Neural progenitor cell (in vitro differentiated cells): ENCODE results near the gene CDK5. TPM values are rescaled to one million over a fixed set of nuclear protein-coding genes. Genes with fewer than 3 reads are reported as not detected.
A peak's percentile ranks its signal among the peaks of the same experiment; 100 is the strongest.

ENCODE experiments used
- DNase-seq: peaks from one replicate; pipeline ENCODE4 v3.0.0-alpha.2; 2016; ENCODE audit warnings: low spot score
- H2AFZ ChIP-seq: fragments of 200-600 bp; sonication (generic); replicated peaks from 2 replicates; pipeline ENCODE4 v1.6.1; 2016; ENCODE audit warnings: antibody characterized with exemption
- H3F3A ChIP-seq: fragments of 200-600 bp; sonication (generic); 2 replicates; pipeline ENCODE4 v1.6.1; 2016; ENCODE audit warnings: antibody characterized with exemption, low read depth
- H3K27ac ChIP-seq: fragments of 200-600 bp; sonication (generic); 2 replicates; pipeline ENCODE4 v1.5.1; 2016; ENCODE audit warnings: mild to moderate bottlenecking
- H3K27me3 ChIP-seq: fragments of 200-600 bp; sonication (generic); 2 replicates; pipeline ENCODE4 v1.6.1; 2016; ENCODE audit warnings: mild to moderate bottlenecking, moderate library complexity
- H3K36me3 ChIP-seq: fragments of 200-600 bp; sonication (generic); 2 replicates; pipeline ENCODE4 v1.5.1; 2016
- H3K4me1 ChIP-seq: fragments of 200-600 bp; sonication (generic); 2 replicates; pipeline ENCODE4 v1.6.1; 2016; ENCODE audit warnings: mixed run types
- H3K4me2 ChIP-seq: fragments of 200-600 bp; sonication (generic); 2 replicates; pipeline ENCODE4 v1.6.1; 2016
- H3K4me3 ChIP-seq: fragments of 200-600 bp; sonication (generic); 2 replicates; pipeline ENCODE4 v1.5.1; 2016
- H3K79me2 ChIP-seq: fragments of 200-600 bp; sonication (generic); 2 replicates; pipeline ENCODE4 v1.6.1; 2016; ENCODE audit warnings: low read depth
- H3K9ac ChIP-seq: fragments of 200-600 bp; sonication (generic); 2 replicates; pipeline ENCODE4 v1.6.1; 2016
- H3K9me3 ChIP-seq: fragments of 200-600 bp; sonication (generic); 2 replicates; pipeline ENCODE4 v1.5.1; 2016; ENCODE audit warnings: low read depth
- H4K20me1 ChIP-seq: fragments of 200-600 bp; sonication (generic); 2 replicates; pipeline ENCODE4 v1.6.1; 2016; ENCODE audit warnings: low read depth
- H3K27ac Mint-ChIP-seq: 3 replicates; pipeline ENCODE4 v1.8.0; 2021; ENCODE audit warnings: mixed read lengths
- H3K27me3 Mint-ChIP-seq: 2 replicates; pipeline ENCODE4 v1.8.0; 2022; ENCODE audit warnings: low read depth, mild to moderate bottlenecking, inconsistent platforms, moderate library complexity, mixed read lengths; ENCODE audit not compliant: insufficient read depth
- H3K36me3 Mint-ChIP-seq: 3 replicates; pipeline ENCODE4 v1.8.0; 2021; ENCODE audit warnings: mixed read lengths
- H3K4me1 Mint-ChIP-seq: 3 replicates; pipeline ENCODE4 v1.8.0; 2021; ENCODE audit warnings: mixed read lengths
- H3K4me3 Mint-ChIP-seq: 3 replicates; pipeline ENCODE4 v1.8.0; 2021; ENCODE audit warnings: mild to moderate bottlenecking, moderate library complexity, mixed read lengths
- H3K9me3 Mint-ChIP-seq: 3 replicates; pipeline ENCODE4 v1.8.0; 2020; ENCODE audit warnings: mixed read lengths
- CTCF ChIP-seq: fragments of 200-600 bp; sonication (generic); IDR thresholded peaks from 2 replicates; pipeline ENCODE4 v1.5.1; 2017; ENCODE audit warnings: antibody characterized with exemption, mild to moderate bottlenecking
- EZH2 ChIP-seq: fragments of 200-600 bp; sonication (generic); IDR thresholded peaks from 2 replicates; pipeline ENCODE4 v1.6.1; 2017; ENCODE audit warnings: antibody characterized with exemption, mild to moderate bottlenecking, moderate library complexity
- EZH2phosphoT487 ChIP-seq: fragments of 200-600 bp; sonication (generic); IDR thresholded peaks from 2 replicates; pipeline ENCODE4 v1.6.1; 2017; ENCODE audit warnings: antibody characterized with exemption
- total RNA-seq: library from RNA; depleted of rRNA; stranded (reverse); fragments of >200 nt; gene quantifications from 2 replicates; pipeline ENCODE4 v1.2.3, GENCODE V29; 2015; ENCODE audit warnings: low replicate concordance

The CDK5 gene
- total RNA-seq, 1 donor from 2014 or later: 8.1 TPM

GRCh38 chr7:151020231-151020630 lies 37.5 kb downstream of the CDK5 start:
- Histone ChIP-seq H3F3A (peaks cover 31% of the 10 kb centered on the region), H3K36me3 (no peaks in the 10 kb centered on the region), H3K4me1 (peaks cover 32% of the 10 kb centered on the region), H3K9me3 (no peaks in the 10 kb centered on the region), H3K4me2 (peak overlapping the region; percentile 61), H3K27ac (peak overlapping the region; percentile 52), H3K4me3 (peak overlapping the region; percentile 18), H3K79me2 (no peaks in the 10 kb centered on the region), H4K20me1 (no peaks in the 10 kb centered on the region), H3K9ac (no peak overlapping the region), H2AFZ (peak overlapping the region; percentile 84), H3K27me3 (peaks cover 48% of the 10 kb centered on the region)
- TF ChIP-seq CTCF (no peak), EZH2 (no peak), EZH2phosphoT487 (no peak)
- Mint-ChIP-seq H3K9me3 (no peaks in the 10 kb centered on the region), H3K36me3 (peaks cover 4% of the 10 kb centered on the region), H3K4me1 (peaks cover 56% of the 10 kb centered on the region), H3K4me3 (peak overlapping the region; percentile 60), H3K27ac (peak overlapping the region; percentile 84), H3K27me3 (peaks cover 16% of the 10 kb centered on the region)
- peak; percentile 77 for DNase-seq

GRCh38 chr7:151019130-151019447 lies 38.6 kb downstream of the CDK5 start:
- H3K9me3 Mint-ChIP-seq: no peaks in the 10 kb centered on the region
- H3K27me3 Mint-ChIP-seq: peaks cover 16% of the 10 kb centered on the region
- H3K27ac Mint-ChIP-seq: peak overlapping the region; percentile 69
- H3K79me2 ChIP-seq: no peaks in the 10 kb centered on the region
- peaks cover 6% of the 10 kb centered on the region for H3K36me3 Mint-ChIP-seq
- H3K36me3 ChIP-seq: no peaks in the 10 kb centered on the region
- H2AFZ ChIP-seq: no peak overlapping the region
- peaks cover 56% of the 10 kb centered on the region for H3K4me1 Mint-ChIP-seq
- no peak overlapping the region for H3K4me3 ChIP-seq
- H3K9ac ChIP-seq: no peak overlapping the region
- H4K20me1 ChIP-seq: no peaks in the 10 kb centered on the region
- peaks cover 41% of the 10 kb centered on the region for H3K27me3 ChIP-seq
- H3K4me3 Mint-ChIP-seq: peak overlapping the region; percentile 65
- TF ChIP-seq EZH2phosphoT487 (peak; percentile 44), CTCF (no peak)
- peak overlapping the region; percentile 66 for H3K4me2 ChIP-seq
- no peak overlapping the region for H3K27ac ChIP-seq
- peaks cover 31% of the 10 kb centered on the region for H3F3A ChIP-seq
- no peaks in the 10 kb centered on the region for H3K9me3 ChIP-seq
- peak; percentile 42 for DNase-seq
- H3K4me1 ChIP-seq: peaks cover 29% of the 10 kb centered on the region

GRCh38 chr7:151018421-151019129 lies 39.1 kb downstream of the CDK5 start:
- Histone ChIP-seq H3K27me3 (peaks cover 42% of the 10 kb centered on the region), H2AFZ (peak overlapping the region; percentile 15), H3K9ac (no peak overlapping the region), H3K79me2 (no peaks in the 10 kb centered on the region), H3K4me3 (peak overlapping the region; percentile 34), H3K9me3 (no peaks in the 10 kb centered on the region), H4K20me1 (no peaks in the 10 kb centered on the region), H3K4me1 (peaks cover 29% of the 10 kb centered on the region), H3K36me3 (no peaks in the 10 kb centered on the region), H3K4me2 (peak overlapping the region; percentile 74), H3F3A (peaks cover 31% of the 10 kb centered on the region), H3K27ac (no peak overlapping the region)
- DNase-seq: peak; percentile 66
- peak; percentile 58 for TF ChIP-seq EZH2
- TF ChIP-seq EZH2phosphoT487: no peak
- no peak for TF ChIP-seq CTCF
- Mint-ChIP-seq H3K27me3 (peaks cover 16% of the 10 kb centered on the region), H3K4me1 (peaks cover 57% of the 10 kb centered on the region), H3K36me3 (peaks cover 6% of the 10 kb centered on the region), H3K4me3 (peak overlapping the region; percentile 79), H3K9me3 (no peaks in the 10 kb centered on the region), H3K27ac (peak overlapping the region; percentile 91)
